ENCODE results near the gene DTHD1. TPM values are rescaled to one million over a fixed set of nuclear protein-coding genes. Genes with fewer than 3 reads are reported as not detected.

Gene DTHD1
- total RNA-seq, 6 experiments from 2014 or later = not detected

DNA sequence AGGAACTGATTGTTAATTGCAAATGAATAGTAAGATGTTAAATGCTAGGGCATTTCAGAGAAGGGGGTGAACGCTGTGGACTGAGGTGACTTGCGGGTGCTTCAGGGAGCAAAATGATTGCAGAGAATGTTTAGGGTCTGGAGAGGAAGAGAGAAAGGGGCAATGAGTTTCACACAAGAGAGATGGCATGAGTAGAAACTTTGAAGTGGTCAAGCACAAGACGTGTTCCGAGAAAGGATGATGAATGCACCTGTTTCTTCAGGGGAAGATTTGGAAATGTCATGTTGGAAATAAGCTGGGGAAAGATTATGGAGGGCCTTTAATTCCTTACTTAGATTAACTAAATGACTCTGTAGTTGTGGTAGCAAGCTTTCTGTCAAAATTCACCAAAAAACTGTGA, 43.4 kb downstream of the DTHD1 start:
- H3K27ac Mint-ChIP-seq = no peak overlapping the region
- no peak overlapping the region for H3K4me3 Mint-ChIP-seq
- no peaks in the 10 kb centered on the region; the same call in 1 of the 2 replicates for H3K27me3 Mint-ChIP-seq (ENCODE audit: insufficient read depth)
- TF ChIP-seq, protein P1, sequence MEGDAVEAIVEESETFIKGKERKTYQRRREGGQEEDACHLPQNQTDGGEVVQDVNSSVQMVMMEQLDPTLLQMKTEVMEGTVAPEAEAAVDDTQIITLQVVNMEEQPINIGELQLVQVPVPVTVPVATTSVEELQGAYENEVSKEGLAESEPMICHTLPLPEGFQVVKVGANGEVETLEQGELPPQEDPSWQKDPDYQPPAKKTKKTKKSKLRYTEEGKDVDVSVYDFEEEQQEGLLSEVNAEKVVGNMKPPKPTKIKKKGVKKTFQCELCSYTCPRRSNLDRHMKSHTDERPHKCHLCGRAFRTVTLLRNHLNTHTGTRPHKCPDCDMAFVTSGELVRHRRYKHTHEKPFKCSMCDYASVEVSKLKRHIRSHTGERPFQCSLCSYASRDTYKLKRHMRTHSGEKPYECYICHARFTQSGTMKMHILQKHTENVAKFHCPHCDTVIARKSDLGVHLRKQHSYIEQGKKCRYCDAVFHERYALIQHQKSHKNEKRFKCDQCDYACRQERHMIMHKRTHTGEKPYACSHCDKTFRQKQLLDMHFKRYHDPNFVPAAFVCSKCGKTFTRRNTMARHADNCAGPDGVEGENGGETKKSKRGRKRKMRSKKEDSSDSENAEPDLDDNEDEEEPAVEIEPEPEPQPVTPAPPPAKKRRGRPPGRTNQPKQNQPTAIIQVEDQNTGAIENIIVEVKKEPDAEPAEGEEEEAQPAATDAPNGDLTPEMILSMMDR (IDR thresholded peaks at IDR 0.05) = no peak
- DNase-seq = no peak
- no peaks in the 10 kb centered on the region; the same call in 1 of the 2 replicates for H3K36me3 Mint-ChIP-seq (ENCODE audit: low read depth)
- H3K4me1 Mint-ChIP-seq (ENCODE audit: low read depth) = no peaks in the 10 kb centered on the region
- H3K9me3 Mint-ChIP-seq = peaks cover 31% of the 10 kb centered on the region

- Mint-ChIP-seq H3K9me3 (peaks cover 31% of the 10 kb centered on the region), H3K27me3 (ENCODE audit: insufficient read depth) (no peaks in the 10 kb centered on the region; the same call in 1 of the 2 replicates), H3K27ac (no peak overlapping the region), H3K4me3 (no peak overlapping the region), H3K36me3 (ENCODE audit: low read depth) (no peaks in the 10 kb centered on the region; the same call in 1 of the 2 replicates), H3K4me1 (ENCODE audit: low read depth) (no peaks in the 10 kb centered on the region)
- TF ChIP-seq, protein P1 (IDR thresholded peaks at IDR 0.05) = no peak
- DNase-seq = no peak
These were observed 44.1 kb downstream of the DTHD1 start for GRCh38 chr4:36325499-36325898.

GRCh38 chr4:36325926-36326325, 44.5 kb downstream of the DTHD1 start:
- Mint-ChIP-seq H3K27me3 (ENCODE audit: insufficient read depth) (no peaks in the 10 kb centered on the region; the same call in 1 of the 2 replicates), H3K4me3 (no peak overlapping the region), H3K4me1 (ENCODE audit: low read depth) (no peaks in the 10 kb centered on the region), H3K9me3 (peaks cover 31% of the 10 kb centered on the region), H3K36me3 (ENCODE audit: low read depth) (no peaks in the 10 kb centered on the region; the same call in 1 of the 2 replicates), H3K27ac (no peak overlapping the region)
- TF ChIP-seq, protein P1 (IDR thresholded peaks at IDR 0.05) = no peak
- no peak for DNase-seq

DNA sequence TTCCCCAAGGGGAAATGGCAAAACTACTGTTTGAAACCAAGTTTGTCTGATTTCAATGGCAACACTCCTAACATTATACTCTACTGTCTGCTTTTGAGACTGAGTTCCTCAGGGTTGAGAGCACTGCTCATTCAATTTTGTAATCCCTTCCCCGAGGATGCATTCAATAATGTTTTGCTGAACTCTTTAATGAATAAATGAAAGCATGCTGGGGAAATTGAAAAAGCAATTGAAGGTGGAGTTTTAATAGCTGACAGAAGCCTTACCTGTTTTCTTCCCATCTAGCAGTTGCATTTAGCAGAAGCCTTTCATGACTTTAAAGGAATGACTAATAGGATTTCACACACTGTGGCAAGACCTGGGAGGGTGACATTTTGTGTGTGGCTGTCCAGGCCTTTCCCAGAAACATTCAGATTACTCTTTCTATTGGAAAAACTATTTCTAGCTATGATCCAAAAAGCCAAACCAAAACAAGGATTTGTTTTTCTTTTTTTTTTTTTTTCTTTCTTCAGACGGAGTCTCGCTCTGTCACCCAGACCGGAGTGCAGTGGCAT, 45.1 kb downstream of the DTHD1 start:
- no peak overlapping the region for H3K27ac Mint-ChIP-seq
- no peak overlapping the region for H3K4me3 Mint-ChIP-seq
- H3K27me3 Mint-ChIP-seq (ENCODE audit: insufficient read depth) = no peaks in the 10 kb centered on the region; the same call in 1 of the 2 replicates
- H3K4me1 Mint-ChIP-seq (ENCODE audit: low read depth) = no peaks in the 10 kb centered on the region
- no peaks in the 10 kb centered on the region; the same call in 1 of the 2 replicates for H3K36me3 Mint-ChIP-seq (ENCODE audit: low read depth)
- no peak for DNase-seq
- H3K9me3 Mint-ChIP-seq = peaks cover 31% of the 10 kb centered on the region
- TF ChIP-seq, protein P1 (IDR thresholded peaks at IDR 0.05) = no peak

GRCh38 chr4:36327400-36327799, 46.0 kb downstream of the DTHD1 start:
- DNase-seq = no peak
- Mint-ChIP-seq H3K27ac (no peak overlapping the region), H3K27me3 (ENCODE audit: insufficient read depth) (no peaks in the 10 kb centered on the region; the same call in 1 of the 2 replicates), H3K4me3 (no peak overlapping the region), H3K36me3 (ENCODE audit: low read depth) (no peaks in the 10 kb centered on the region), H3K9me3 (peaks cover 22% of the 10 kb centered on the region), H3K4me1 (ENCODE audit: low read depth) (no peaks in the 10 kb centered on the region)
- TF ChIP-seq, protein P1 (IDR thresholded peaks at IDR 0.05) = no peak
